ENCODE data around the gene RRH.

GRCh38 chr4:109877400-109877799 lies 49.6 kb downstream of the RRH start:
- TF ChIP-seq CTCF (IDR thresholded peaks at IDR 0.05), result no peak
- TF ChIP-seq POLR2A (IDR thresholded peaks at IDR 0.05), result no peak
